Suprapubic skin (tissue), 4 donors: ENCODE measurements around the gene CHST11. TPM values are rescaled to one million over a fixed set of nuclear protein-coding genes. Genes with fewer than 3 reads are reported as not detected.

Experiments
- DNase-seq, 2 donors: peaks; one replicate each; pipeline ENCODE4 v3.0.0-alpha.2; 2019; ENCODE audit warnings: low spot score in 2 of 2
- H3K27ac ChIP-seq: fragments of 200-600 bp; sonication (generic); one replicate; pipeline ENCODE4 v1.5.1; 2019
- H3K27me3 ChIP-seq: fragments of 200-600 bp; sonication (generic); one replicate; pipeline ENCODE4 v1.5.1; 2019
- H3K36me3 ChIP-seq: fragments of 200-600 bp; sonication (generic); one replicate; pipeline ENCODE4 v1.5.1; 2019
- H3K4me1 ChIP-seq: fragments of 200-600 bp; sonication (generic); one replicate; pipeline ENCODE4 v1.5.1; 2019
- H3K4me3 ChIP-seq: fragments of 200-600 bp; sonication (generic); one replicate; pipeline ENCODE4 v1.5.1; 2019; ENCODE audit warnings: mild to moderate bottlenecking
- H3K9me3 ChIP-seq: fragments of 200-600 bp; sonication (generic); one replicate; pipeline ENCODE4 v1.5.1; 2019
- EP300 ChIP-seq: sonication (generic); formaldehyde crosslinking; IDR thresholded peaks from one replicate; pipeline ENCODE4 v1.6.1; 2017; ENCODE audit warnings: antibody characterized with exemption
- POLR2A ChIP-seq, 2 donors: fragments of 450-650 bp; IDR thresholded peaks; one replicate each; pipeline ENCODE4 v1.6.1; 2017; ENCODE audit warnings: antibody characterized with exemption in 2 of 2, mild to moderate bottlenecking in 2 of 2, moderate library complexity in 2 of 2
- POLR2AphosphoS5 ChIP-seq, 3 donors: sonication (generic); formaldehyde crosslinking; IDR thresholded peaks; one replicate each; pipeline ENCODE4 v1.6.1; 2017; ENCODE audit warnings: antibody characterized with exemption in 3 of 3
- WGBS: methylation state at CpG from one replicate; pipeline ENCODE4 v1.1.5; 2018; 5-methylcytosine and 5-hydroxymethylcytosine counted together
- total RNA-seq, 4 donors: library from RNA; depleted of rRNA; stranded (reverse); fragments of >200 nt; gene quantifications; one replicate each; pipeline ENCODE4 v1.1.0, GENCODE V29; 2016
- TF ChIP-seq, protein P1 (sequence below), 2 donors: fragments of 200-600 bp in 1 of 2; fragments of 450-650 bp in 1 of 2; sonication (generic) in 1 of 2; IDR thresholded peaks; one replicate each; pipeline ENCODE4 v1.5.1; 2016 to 2019; ENCODE audit warnings: antibody characterized with exemption in 2 of 2, mild to moderate bottlenecking in 1 of 2, moderate library complexity in 1 of 2

Gene CHST11
- total RNA-seq, 4 donors from 2014 or later = 1.8 to 5.8 (median 3.8) TPM

DNA sequence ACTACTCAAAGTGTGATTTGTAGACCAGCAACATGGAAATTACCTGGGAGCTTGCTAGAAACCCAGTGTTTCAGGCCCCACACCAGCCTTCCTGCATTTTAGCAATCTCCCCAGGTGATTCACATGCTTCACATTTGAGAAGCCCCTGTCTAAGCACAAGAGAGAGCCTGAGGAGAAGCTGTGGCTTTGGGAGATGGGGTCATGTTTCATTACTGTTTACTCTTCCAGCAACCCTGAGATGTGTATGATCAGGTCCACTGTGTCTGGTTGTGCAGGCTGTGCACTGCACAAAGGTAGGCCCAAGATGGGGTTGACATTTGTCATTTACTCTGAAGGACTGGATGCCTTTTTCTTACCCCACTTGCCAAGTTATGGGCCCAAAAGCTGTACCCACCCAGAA is 311.3 kb downstream of the CHST11 start:
- H3K36me3 ChIP-seq = no peaks in the 10 kb centered on the region
- H3K27me3 ChIP-seq = no peaks in the 10 kb centered on the region
- TF ChIP-seq POLR2AphosphoS5 (IDR thresholded peaks at IDR 0.05) = no peak
- TF ChIP-seq, protein P1, sequence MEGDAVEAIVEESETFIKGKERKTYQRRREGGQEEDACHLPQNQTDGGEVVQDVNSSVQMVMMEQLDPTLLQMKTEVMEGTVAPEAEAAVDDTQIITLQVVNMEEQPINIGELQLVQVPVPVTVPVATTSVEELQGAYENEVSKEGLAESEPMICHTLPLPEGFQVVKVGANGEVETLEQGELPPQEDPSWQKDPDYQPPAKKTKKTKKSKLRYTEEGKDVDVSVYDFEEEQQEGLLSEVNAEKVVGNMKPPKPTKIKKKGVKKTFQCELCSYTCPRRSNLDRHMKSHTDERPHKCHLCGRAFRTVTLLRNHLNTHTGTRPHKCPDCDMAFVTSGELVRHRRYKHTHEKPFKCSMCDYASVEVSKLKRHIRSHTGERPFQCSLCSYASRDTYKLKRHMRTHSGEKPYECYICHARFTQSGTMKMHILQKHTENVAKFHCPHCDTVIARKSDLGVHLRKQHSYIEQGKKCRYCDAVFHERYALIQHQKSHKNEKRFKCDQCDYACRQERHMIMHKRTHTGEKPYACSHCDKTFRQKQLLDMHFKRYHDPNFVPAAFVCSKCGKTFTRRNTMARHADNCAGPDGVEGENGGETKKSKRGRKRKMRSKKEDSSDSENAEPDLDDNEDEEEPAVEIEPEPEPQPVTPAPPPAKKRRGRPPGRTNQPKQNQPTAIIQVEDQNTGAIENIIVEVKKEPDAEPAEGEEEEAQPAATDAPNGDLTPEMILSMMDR (IDR thresholded peaks at IDR 0.05) = no peak
- TF ChIP-seq EP300 = no peak
- TF ChIP-seq POLR2A (IDR thresholded peaks at IDR 0.05) = no peak
- no peak for DNase-seq
- no peak overlapping the region for H3K27ac ChIP-seq
- H3K9me3 ChIP-seq = no peaks in the 10 kb centered on the region
- no peaks in the 10 kb centered on the region for H3K4me1 ChIP-seq
- H3K4me3 ChIP-seq = no peak overlapping the region

DNA sequence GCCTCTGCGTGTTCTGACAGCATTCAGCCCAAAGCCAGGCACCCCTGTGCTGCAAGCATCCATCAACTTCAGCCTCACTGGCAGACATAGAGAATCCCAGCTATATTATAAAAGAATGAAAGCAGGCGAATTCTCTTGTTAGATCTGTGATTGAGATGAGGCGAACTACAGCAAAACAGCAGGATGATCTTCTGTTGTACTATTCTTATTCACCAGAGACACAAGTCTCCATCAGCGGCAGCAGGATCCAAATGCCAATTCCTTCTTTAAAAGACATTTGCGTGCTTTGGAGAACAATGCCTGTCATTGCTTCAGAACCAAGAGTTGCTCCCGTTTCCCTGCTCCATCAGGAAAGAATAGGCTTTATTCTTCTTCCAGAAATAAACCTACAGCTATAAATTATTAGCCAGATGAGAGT is 312.4 kb downstream of the CHST11 start:
- TF ChIP-seq EP300 (no peak), POLR2A (IDR thresholded peaks at IDR 0.05) (no peak), POLR2AphosphoS5 (IDR thresholded peaks at IDR 0.05) (no peak)
- TF ChIP-seq, protein P1 (IDR thresholded peaks at IDR 0.05) = no peak
- WGBS = 56% methylated on average over 6 of the region's 6 CpGs
- DNase-seq = no peak
- no peak overlapping the region for H3K27ac ChIP-seq
- H3K27me3 ChIP-seq = no peaks in the 10 kb centered on the region
- no peaks in the 10 kb centered on the region for H3K9me3 ChIP-seq
- no peaks in the 10 kb centered on the region for H3K4me1 ChIP-seq
- no peaks in the 10 kb centered on the region for H3K36me3 ChIP-seq
- H3K4me3 ChIP-seq = no peak overlapping the region

DNA sequence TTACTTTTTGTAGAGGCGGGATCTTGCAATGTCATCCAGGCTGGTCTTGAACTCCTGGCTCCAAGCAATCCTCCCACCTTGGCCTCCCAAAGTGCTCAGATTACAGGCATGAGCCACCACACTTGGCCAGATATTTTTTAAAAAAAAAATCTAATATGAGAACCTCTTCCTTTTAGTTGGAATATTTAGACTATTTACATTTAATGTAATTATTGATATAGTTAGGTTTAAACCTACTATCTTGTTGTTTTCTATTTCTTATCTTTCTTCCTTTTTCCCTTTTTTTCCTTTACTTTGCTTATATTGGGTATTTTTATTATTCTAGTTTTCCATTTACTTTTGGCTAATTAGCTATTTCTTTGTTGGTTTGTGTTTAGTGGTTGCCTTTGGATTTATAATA is 315.6 kb downstream of the CHST11 start:
- no peaks in the 10 kb centered on the region for H3K4me1 ChIP-seq
- TF ChIP-seq POLR2A (IDR thresholded peaks at IDR 0.05) (no peak), EP300 (no peak), POLR2AphosphoS5 (IDR thresholded peaks at IDR 0.05) (no peak)
- TF ChIP-seq, protein P1 (IDR thresholded peaks at IDR 0.05) = no peak
- no peak overlapping the region for H3K4me3 ChIP-seq
- no peak for DNase-seq
- no peaks in the 10 kb centered on the region for H3K36me3 ChIP-seq
- WGBS = 100% methylated on average over 1 of the region's 1 CpG
- no peaks in the 10 kb centered on the region for H3K27me3 ChIP-seq
- H3K9me3 ChIP-seq = no peaks in the 10 kb centered on the region
- H3K27ac ChIP-seq = no peak overlapping the region

DNA sequence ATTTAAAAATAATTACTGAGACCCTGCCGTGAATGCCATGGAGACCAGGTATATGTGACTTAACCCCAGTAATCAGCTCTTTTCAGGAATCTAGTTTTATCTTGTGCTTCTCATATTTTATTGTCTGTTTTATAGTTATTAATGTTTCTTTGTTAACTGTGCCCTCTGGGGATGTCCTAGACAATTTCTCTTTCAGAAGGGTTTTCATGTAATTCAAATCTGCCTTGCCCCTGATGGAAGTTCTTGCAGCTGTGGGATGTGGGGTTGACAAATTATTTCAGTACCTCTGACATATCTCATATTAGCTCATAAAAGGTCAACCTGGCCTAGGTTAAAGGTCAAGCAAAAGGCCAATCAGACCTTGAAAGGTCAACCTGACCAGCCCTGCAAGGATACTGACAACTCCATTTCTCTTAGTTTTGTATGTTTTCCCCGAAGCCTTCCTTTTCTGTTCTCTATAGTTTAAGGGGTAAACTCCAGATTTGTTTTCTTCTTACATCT is 319.0 kb downstream of the CHST11 start:
- TF ChIP-seq, protein P1 (IDR thresholded peaks at IDR 0.05) = no peak
- TF ChIP-seq POLR2AphosphoS5 (IDR thresholded peaks at IDR 0.05) (no peak), POLR2A (IDR thresholded peaks at IDR 0.05) (no peak), EP300 (no peak)
- WGBS = 81% methylated on average over 2 of the region's 2 CpGs
- Histone ChIP-seq H3K27ac (no peak overlapping the region), H3K9me3 (no peaks in the 10 kb centered on the region), H3K27me3 (no peaks in the 10 kb centered on the region), H3K4me1 (no peaks in the 10 kb centered on the region), H3K4me3 (no peak overlapping the region), H3K36me3 (no peaks in the 10 kb centered on the region)
- DNase-seq = no peak

DNA sequence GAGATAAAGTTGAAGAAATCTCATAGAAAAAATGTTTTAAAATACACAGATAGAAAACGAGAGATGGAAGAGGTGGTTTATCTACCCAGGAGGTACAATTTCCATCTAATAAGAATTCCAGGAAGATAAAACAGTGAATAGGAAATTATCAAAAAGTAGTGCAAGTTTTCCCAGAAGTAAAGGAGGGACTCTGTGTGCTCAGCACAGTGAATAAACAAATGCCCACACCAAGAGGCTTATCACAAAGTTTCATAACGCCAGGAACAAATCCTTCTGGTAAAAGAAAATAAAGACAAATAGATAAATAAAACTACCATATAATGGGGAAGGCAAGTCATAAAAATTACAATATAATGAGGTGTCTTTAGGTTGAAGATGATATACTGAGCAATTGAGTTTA is 322.4 kb downstream of the CHST11 start:
- Histone ChIP-seq H3K36me3 (no peaks in the 10 kb centered on the region), H3K27ac (no peak overlapping the region), H3K27me3 (no peaks in the 10 kb centered on the region), H3K9me3 (no peaks in the 10 kb centered on the region), H3K4me3 (no peak overlapping the region), H3K4me1 (no peaks in the 10 kb centered on the region)
- 76% methylated on average over 2 of the region's 2 CpGs for WGBS
- TF ChIP-seq POLR2AphosphoS5 (IDR thresholded peaks at IDR 0.05) (no peak), POLR2A (IDR thresholded peaks at IDR 0.05) (no peak), EP300 (no peak)
- TF ChIP-seq, protein P1 (IDR thresholded peaks at IDR 0.05) = no peak
- no peak for DNase-seq
